H1 (cell line): ENCODE data around the gene INO80. TPM values are rescaled to one million over a fixed set of nuclear protein-coding genes. Genes with fewer than 3 reads are reported as not detected.
A peak's percentile ranks its signal among the peaks of the same experiment; 100 is the strongest.

Source experiments
- CTCF ChIA-PET: fragments of 300-600 bp; sonication (Branson Sonifier 250); formaldehyde crosslinking; loops from one replicate; lab custom pipeline; 2021; ENCODE audit not compliant: partially characterized antibody; lab: Charles Lee
- POLR2A ChIA-PET: fragments of 300-600 bp; sonication (Branson Sonifier 250); formaldehyde crosslinking; loops from one replicate; lab custom pipeline; 2021; ENCODE audit warnings: inconsistent platforms; ENCODE audit not compliant: partially characterized antibody; lab: Charles Lee
- DNase-seq, 2 experiments: peaks; one replicate each; pipeline versions ENCODE4 v3.0.0 to v3.0.0-alpha.2; 2010 to 2022; ENCODE audit warnings: low spot score in 2 of 2, low read depth in 1 of 2, mixed read lengths in 1 of 2
- FAIRE-seq: peaks from 2 replicates; lab custom pipeline; 2011; peaks lifted over from hg19 to GRCh38; lab: Jason Lieb, UNC
- H2AFZ ChIP-seq: 2 replicates; pipeline ENCODE4 v1.8.1; 2012; ENCODE audit warnings: low read length, inconsistent platforms
- H2AK5ac ChIP-seq: 2 replicates; pipeline ENCODE4 v1.6.1; 2013; ENCODE audit warnings: low read depth, low read length
- H2BK120ac ChIP-seq: replicated peaks from 2 replicates; pipeline ENCODE3; 2013; ENCODE audit warnings: low read depth, low read length, inconsistent platforms
- H2BK12ac ChIP-seq: 2 replicates; pipeline ENCODE4 v1.6.1; 2013; ENCODE audit warnings: low read depth, low read length
- H2BK15ac ChIP-seq: 2 replicates; pipeline ENCODE4 v1.6.1; 2013; ENCODE audit warnings: low read length
- H2BK20ac ChIP-seq: 2 replicates; pipeline ENCODE4 v1.6.1; 2013; ENCODE audit warnings: low read length
- H2BK5ac ChIP-seq: 2 replicates; pipeline ENCODE4 v1.6.1; 2013; ENCODE audit warnings: low read depth, low read length
- H3K14ac ChIP-seq: 2 replicates; pipeline ENCODE4 v1.6.1; 2013; ENCODE audit warnings: inconsistent platforms; ENCODE audit not compliant: insufficient read length
- H3K18ac ChIP-seq: 2 replicates; pipeline ENCODE4 v1.6.1; 2013; ENCODE audit warnings: low read length; ENCODE audit errors: extremely low read depth
- H3K23ac ChIP-seq: 2 replicates; pipeline ENCODE4 v1.6.1; 2013; ENCODE audit warnings: inconsistent platforms; ENCODE audit not compliant: insufficient read length
- H3K23me2 ChIP-seq: 2 replicates; pipeline ENCODE4 v1.6.1; 2013; ENCODE audit warnings: low read depth, low read length
- H3K27ac ChIP-seq: 2 replicates; pipeline ENCODE4 v1.6.1; 2011; ENCODE audit warnings: low read depth, low read length, inconsistent platforms
- H3K27me3 ChIP-seq, 4 experiments: replicated peaks in 1 of 4; 1 replicate in 1 of 4; 2 replicates in 3 of 4; pipeline versions ENCODE4 v1.6.1 to v1.8.1; 2011 to 2013; ENCODE audit warnings: low read length in 3 of 4, mild to moderate bottlenecking in 3 of 4, inconsistent platforms in 2 of 4, mixed read lengths in 2 of 4, moderate library complexity in 1 of 4; ENCODE audit not compliant: control insufficient read depth in 3 of 4, insufficient read depth in 3 of 4; ENCODE audit errors: extremely low read depth in 1 of 4
- H3K36me3 ChIP-seq, 4 experiments: 2 replicates each; pipeline versions ENCODE4 v1.6.1 to v1.8.1; 2011 to 2013; ENCODE audit warnings: mild to moderate bottlenecking in 4 of 4, low read length in 3 of 4, moderate library complexity in 2 of 4, control low read depth in 1 of 4, inconsistent platforms in 1 of 4; ENCODE audit not compliant: insufficient read depth in 4 of 4, control insufficient read depth in 2 of 4
- H3K4ac ChIP-seq: replicated peaks from 2 replicates; pipeline ENCODE3; 2013; ENCODE audit warnings: low read length, low read depth, mixed read lengths, inconsistent platforms; ENCODE audit not compliant: insufficient read length
- H3K4me1 ChIP-seq, 4 experiments: replicated peaks in 1 of 4; 1 replicate in 1 of 4; 2 replicates in 3 of 4; pipeline versions ENCODE4 v1.6.1 to v1.8.1; 2011 to 2013; ENCODE audit warnings: low read length in 3 of 4, inconsistent platforms in 2 of 4, mixed read lengths in 1 of 4; ENCODE audit not compliant: insufficient read depth in 4 of 4, control insufficient read depth in 3 of 4
- H3K4me2 ChIP-seq, 2 experiments: 2 replicates each; pipeline versions ENCODE4 v1.6.1 to v1.8.1; 2011 to 2013; ENCODE audit warnings: low read depth in 2 of 2, low read length in 2 of 2, control low read depth in 1 of 2, inconsistent platforms in 1 of 2, mild to moderate bottlenecking in 1 of 2; ENCODE audit not compliant: insufficient read depth in 1 of 2
- H3K4me3 ChIP-seq, 4 experiments: fragments of 200-600, 300-600 bp in 1 of 4; sonication (generic), shearing (Covaris generic), sonication (Bioruptor Twin) in 1 of 4; 2 replicates each; pipeline versions ENCODE4 v1.5.1 to v1.8.1; 2011 to 2016; ENCODE audit warnings: low read length in 4 of 4, low read depth in 3 of 4, control low read depth in 2 of 4, inconsistent platforms in 2 of 4, mild to moderate bottlenecking in 2 of 4, mixed read lengths in 1 of 4, moderate library complexity in 1 of 4; ENCODE audit not compliant: insufficient read depth in 2 of 4; ENCODE audit errors: extremely low read depth in 1 of 4
- H3K56ac ChIP-seq: replicated peaks from 2 replicates; pipeline ENCODE3; 2013; ENCODE audit warnings: low read depth, mild to moderate bottlenecking, mixed read lengths, low read length, inconsistent platforms; ENCODE audit not compliant: insufficient read length
- H3K79me1 ChIP-seq: 2 replicates; pipeline ENCODE4 v1.6.1; 2013; ENCODE audit warnings: low read depth, low read length, control low read depth
- H3K79me2 ChIP-seq, 2 experiments: 2 replicates each; pipeline versions ENCODE4 v1.6.1 to v1.8.1; 2012 to 2013; ENCODE audit warnings: low read length in 2 of 2, mild to moderate bottlenecking in 2 of 2, inconsistent platforms in 1 of 2; ENCODE audit not compliant: insufficient read depth in 2 of 2, control insufficient read depth in 1 of 2
- H3K9ac ChIP-seq, 4 experiments: replicated peaks in 1 of 4; 1 replicate in 1 of 4; 2 replicates in 3 of 4; pipeline versions ENCODE4 v1.6.1 to v1.8.1; 2011 to 2013; ENCODE audit warnings: low read depth in 3 of 4, low read length in 3 of 4, control low read depth in 2 of 4, mild to moderate bottlenecking in 2 of 4, moderate library complexity in 2 of 4, inconsistent platforms in 1 of 4; ENCODE audit errors: extremely low read depth in 1 of 4
- H3K9me3 ChIP-seq, 2 experiments: 2 replicates each; pipeline versions ENCODE4 v1.6.1 to v1.8.1; 2012 to 2013; ENCODE audit warnings: mild to moderate bottlenecking in 2 of 2, moderate library complexity in 2 of 2, control low read depth in 1 of 2, inconsistent platforms in 1 of 2, low read depth in 1 of 2, low read length in 1 of 2, mixed read lengths in 1 of 2; ENCODE audit not compliant: insufficient read depth in 2 of 2
- H4K20me1 ChIP-seq, 2 experiments: replicated peaks in 1 of 2; 2 replicates each; pipeline versions ENCODE3 to v1.8.1; 2011 to 2013; ENCODE audit warnings: inconsistent platforms in 2 of 2, low read length in 2 of 2, mild to moderate bottlenecking in 1 of 2; ENCODE audit not compliant: insufficient read depth in 2 of 2, control insufficient read depth in 1 of 2
- H4K5ac ChIP-seq: 2 replicates; pipeline ENCODE4 v1.6.1; 2013; ENCODE audit warnings: low read length, low read depth, mixed read lengths, inconsistent platforms; ENCODE audit not compliant: insufficient read length
- H4K8ac ChIP-seq: 2 replicates; pipeline ENCODE4 v1.8.0; 2013; ENCODE audit warnings: mild to moderate bottlenecking, moderate library complexity, low read length, inconsistent platforms; ENCODE audit not compliant: insufficient read depth; ENCODE audit errors: extremely low read depth
- H4K91ac ChIP-seq: replicated peaks from 2 replicates; pipeline ENCODE3; 2013; ENCODE audit warnings: low read length, mixed read lengths, inconsistent platforms; ENCODE audit not compliant: insufficient read length
- CREB1 ChIP-seq: IDR thresholded peaks from 2 replicates; pipeline ENCODE4 v1.6.1; 2012; ENCODE audit warnings: inconsistent platforms
- E2F6 ChIP-seq: IDR thresholded peaks from 2 replicates; pipeline ENCODE4 v1.6.1; 2012; ENCODE audit warnings: inconsistent platforms
- EZH2 ChIP-seq: fragments of 200-600 bp; sonication (generic); IDR thresholded peaks from 2 replicates; pipeline ENCODE4 v1.7.1; 2012; ENCODE audit warnings: low read depth, mild to moderate bottlenecking, moderate library complexity, low read length, inconsistent platforms; ENCODE audit not compliant: severe bottlenecking
- MAX ChIP-seq: IDR thresholded peaks from 2 replicates; pipeline ENCODE4 v1.6.1; 2012; ENCODE audit warnings: inconsistent platforms
- RAD21 ChIP-seq, 2 experiments: IDR thresholded peaks in 1 of 2; conservative IDR thresholded peaks in 1 of 2; 2 replicates each; pipeline ENCODE4 v1.6.1; 2011; ENCODE audit warnings: low read depth in 2 of 2, low read length in 2 of 2, improper control_type of control experiment in 1 of 2, inconsistent platforms in 1 of 2, mild to moderate bottlenecking in 1 of 2, moderate library complexity in 1 of 2
- SAP30 ChIP-seq: fragments of 300-600 bp; sonication (generic); IDR thresholded peaks from 2 replicates; pipeline ENCODE4 v1.7.1; 2012; ENCODE audit warnings: low read length, moderate library complexity, mild to moderate bottlenecking, inconsistent platforms; ENCODE audit not compliant: insufficient read depth, insufficient replicate concordance
- SIRT6 ChIP-seq: IDR thresholded peaks from one replicate; pipeline ENCODE4 v1.7.1; 2012; ENCODE audit warnings: low read length, inconsistent platforms
- SUZ12 ChIP-seq: fragments of 200-600 bp; sonication (generic); IDR thresholded peaks from 2 replicates; pipeline ENCODE4 v1.6.1; 2012; ENCODE audit warnings: mild to moderate bottlenecking, inconsistent platforms, low read length, moderate library complexity, mixed read lengths
- YY1 ChIP-seq: IDR thresholded peaks from 2 replicates; pipeline ENCODE4 v1.6.1; 2011; ENCODE audit warnings: low read depth, mild to moderate bottlenecking, low read length
- WGBS, 2 experiments: shearing (Covaris generic) in 1 of 2; methylation state at CpG; one replicate each; pipeline versions ENCODE4 v1.1.6 to v1.1.7; 2013 to 2015; ENCODE audit warnings: low lambda C conversion rate in 2 of 2, mixed read lengths in 2 of 2, inconsistent platforms in 1 of 2, low coverage in 1 of 2, missing lambda C conversion rate in 1 of 2; ENCODE audit not compliant: insufficient replicate concordance in 2 of 2, insufficient coverage in 1 of 2, insufficient read length in 1 of 2; ENCODE audit errors: extremely low coverage in 1 of 2, missing lambda C conversion rate in 1 of 2; 5-methylcytosine and 5-hydroxymethylcytosine counted together
- polyA plus RNA-seq, 7 experiments: library from polyadenylated mRNA; depleted of rRNA in 3 of 7; stranded (reverse) in 5 of 7; unstranded in 2 of 7; fragments of >200 nt in 5 of 7; fragments of 200-250 nt in 2 of 7; gene quantifications; 1 replicate in 5 of 7; 2 replicates in 1 of 7; 4 replicates in 1 of 7; pipeline versions ENCODE4 v1.2.1 to v1.2.3, GENCODE V29; 2011 to 2013; ENCODE audit warnings: missing spikeins in 2 of 7, mixed read lengths in 2 of 7
- total RNA-seq: library from RNA; stranded (reverse); fragmentation: NEBNext Ultra II Directional; extraction: Animal tissue kit (Norgen Biotek cat#: 25700); gene quantifications from 2 replicates; pipeline ENCODE4 v1.2.1, GENCODE V29; 2021

Gene INO80
- total and polyA plus RNA-seq, 2 of the 8 experiments (the other 6 are each of a cell fraction or from before 2014, with no cell fraction given): 4.3 to 24.5 TPM

GRCh38 chr15:40948706-40949473 is 167.2 kb downstream of the INO80 start:
- Histone ChIP-seq H4K5ac (no peak overlapping the region), H3K79me2 (peaks cover 0 to 3% of the 10 kb centered on the region in 2 experiments; a peak in 2 of 4 replicates), H3K9me3 (no peaks in the 10 kb centered on the region), H2BK120ac (no peak overlapping the region), H2BK15ac (no peak overlapping the region), H4K20me1 (no peaks in the 10 kb centered on the region), H2BK5ac (no peak overlapping the region), H3K56ac (no peak overlapping the region), H3K79me1 (no peaks in the 10 kb centered on the region), H3K14ac (no peak overlapping the region), H3K27ac (no peak overlapping the region), H4K8ac (no peak overlapping the region), H3K4me2 (peak overlapping the region in 1 of 2 experiments; percentile 15; a peak in 1 of 4 replicates), H3K23ac (no peak overlapping the region), H3K4me1 (peaks cover 2 to 20% (median 4%) of the 10 kb centered on the region in 4 experiments; a peak in 6 of 7 replicates), H2AK5ac (peak overlapping the region; percentile 30; the same call in 1 of the 2 replicates), H2BK12ac (peak overlapping the region; percentile 12), H2BK20ac (peak overlapping the region; percentile 57; the same call in 1 of the 2 replicates), H3K4me3 (no peak overlapping the region), H3K18ac (no peak overlapping the region), H3K23me2 (peaks cover 10% of the 10 kb centered on the region), H3K9ac (no peak overlapping the region), H3K4ac (no peak overlapping the region), H4K91ac (no peak overlapping the region), H2AFZ (no peak overlapping the region), H3K36me3 (no peaks in the 10 kb centered on the region; a peak in 1 of 8 replicates), H3K27me3 (no peaks in the 10 kb centered on the region; a peak in 1 of 7 replicates)
- TF ChIP-seq EZH2 (no peak), YY1 (no peak), CREB1 (no peak), SAP30 (no peak), SUZ12 (no peak), E2F6 (peak; percentile 58; the same call in 1 of the 2 replicates), RAD21 (IDR thresholded peaks at IDR 0.05 in 1 of 2, conservative IDR thresholded peaks at IDR 0.05 in 1 of 2; ENCODE audit: low read depth in 2 of 2, low read length in 2 of 2) (no peak), SIRT6 (no peak), MAX (peak; percentile 67)
- no peak for DNase-seq
- POLR2A ChIA-PET: interaction anchor here (0.6 to 43.8 kb wide), 8 partner anchors 3 to 167 kb away, joined by 3 to 1505 read pairs (median 4); partner anchors contain the start of genes CHAC1, DLL4 and INO80
- CTCF ChIA-PET: interaction anchor here (0.8 to 33.1 kb wide), 10 partner anchors 8 to 90 kb away, joined by 3 to 590 read pairs (median 5); partner anchors contain the start of gene DLL4
- no peak for FAIRE-seq
- 80% methylated on average over 21 of the region's 21 CpGs; no CpG with 5 or more reads in 1 of the 2 experiments for WGBS, 2 experiments
